ENCODE results near the gene TUBB3. TPM values are rescaled to one million over a fixed set of nuclear protein-coding genes. Genes with fewer than 3 reads are reported as not detected.

The TUBB3 gene
- total and polyA plus RNA-seq, 9 of the 15 experiments (the other 6 are each of a cell fraction or from before 2014, with no cell fraction given) = 0.18 to 12.5 (median 5.0) TPM

DNA sequence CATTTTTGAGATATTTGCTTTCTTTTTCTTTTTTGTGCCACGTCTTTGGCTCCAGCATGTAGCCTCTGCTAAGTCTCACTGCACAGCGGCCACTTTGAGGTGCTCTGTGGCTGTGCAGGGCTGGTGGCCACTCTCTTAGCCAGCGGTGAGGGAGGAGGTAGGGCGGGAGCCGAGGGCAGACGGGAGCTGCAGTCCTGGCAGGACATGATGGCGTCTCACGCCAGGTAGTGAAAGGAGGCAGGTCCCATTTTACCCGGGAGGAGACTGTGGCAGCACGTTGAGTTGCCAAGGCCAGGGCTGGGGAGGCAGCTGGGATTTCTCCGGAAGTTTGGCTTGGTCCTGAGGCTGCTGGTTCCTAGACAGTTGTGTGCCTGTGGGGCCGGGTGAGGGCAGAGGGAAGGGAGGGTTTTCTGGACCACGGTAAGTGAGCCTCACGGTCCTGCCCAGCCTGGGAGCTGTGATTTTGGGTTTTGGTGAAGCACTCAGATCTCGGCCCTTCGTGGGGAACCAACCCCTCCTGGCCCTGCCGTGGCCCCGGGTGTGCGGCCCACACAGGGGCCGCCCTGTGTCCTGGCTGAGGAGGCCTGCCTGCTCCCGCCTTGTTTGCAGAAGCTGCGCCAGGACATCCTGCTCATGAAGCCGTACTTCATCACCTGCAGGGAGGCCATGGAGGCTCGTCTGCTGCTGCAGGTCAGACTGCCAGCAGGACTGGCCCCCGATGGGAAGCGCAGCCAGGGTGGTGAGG, 39.8 kb downstream of the TUBB3 start:
- POLR2A ChIA-PET = interaction anchor here (0.9 to 4.0 kb wide), 2 partner anchors 8 kb away, joined by 3 to 17 read pairs; no protein-coding TSS in a partner anchor
- CTCF ChIA-PET (ENCODE audit: low intra/inter-chr PET ratio) = no interaction called here
- FAIRE-seq (no peak), ATAC-seq (no peak), DNase-seq (ENCODE audit: extremely low read depth in 1 of 4, low spot score in 3 of 4) (no peak)
- Histone ChIP-seq H4K20me1 (replicated peaks; ENCODE audit: control insufficient read depth, insufficient read depth, low read length) (0 out of 2 replicates have a peak, but pooled peaks cover 4% of the 10 kb centered on the region), H3K9ac (ENCODE audit: insufficient read depth in 1 of 2, low read depth in 2 of 2, low read length in 2 of 2) (peak overlapping the region in 1 of 2 experiments; percentile 31; a peak in 1 of 4 replicates), H3K36me3 (ENCODE audit: control insufficient read depth, insufficient read depth, low read length) (peaks cover 47% of the 10 kb centered on the region), H3K4me3 (no peak overlapping the region), H3K27ac (ENCODE audit: extremely low read depth, low read depth, low read length) (no peak overlapping the region), H3K9me3 (replicated peaks; ENCODE audit: control insufficient read depth, insufficient read depth, low read depth, low read length) (no peaks in the 10 kb centered on the region), H3K9me1 (ENCODE audit: control insufficient read depth, insufficient read depth, low read length) (no peaks in the 10 kb centered on the region), H3K27me3 (ENCODE audit: control insufficient read depth in 2 of 2, insufficient read depth in 2 of 2, low read length in 2 of 2) (no peaks in the 10 kb centered on the region), H3K4me2 (ENCODE audit: insufficient read depth, low read length) (no peak overlapping the region), H2AFZ (ENCODE audit: low read depth, low read length) (no peak overlapping the region), H3K4me1 (replicated peaks in 1 of 2; ENCODE audit: control insufficient read depth in 2 of 2, insufficient read depth in 2 of 2, low read length in 2 of 2) (peaks cover 0 to 25% of the 10 kb centered on the region in 2 experiments; a peak in 2 of 5 replicates), H3K79me2 (ENCODE audit: control insufficient read depth, insufficient read depth, low read length) (no peaks in the 10 kb centered on the region)
- intact Hi-C loops (cut with micrococcal nuclease) = no loop called here
- BruUV-seq (replicated peaks) = no TSS peak
- WGBS (ENCODE audit: insufficient coverage, low coverage, missing lambda C conversion rate) = 82% methylated on average over 25 of the region's 26 CpGs
- TF ChIP-seq POLR2G (IDR thresholded peaks at IDR 0.05; ENCODE audit: low read depth, low read length) (peak; percentile 19; the same call in 1 of the 2 replicates), ZNF445 (CRISPR knock-in tag; IDR thresholded peaks at IDR 0.05; ENCODE audit: low read depth) (no peak)
- in situ Hi-C loops (cut with MboI) = no loop called here

DNA sequence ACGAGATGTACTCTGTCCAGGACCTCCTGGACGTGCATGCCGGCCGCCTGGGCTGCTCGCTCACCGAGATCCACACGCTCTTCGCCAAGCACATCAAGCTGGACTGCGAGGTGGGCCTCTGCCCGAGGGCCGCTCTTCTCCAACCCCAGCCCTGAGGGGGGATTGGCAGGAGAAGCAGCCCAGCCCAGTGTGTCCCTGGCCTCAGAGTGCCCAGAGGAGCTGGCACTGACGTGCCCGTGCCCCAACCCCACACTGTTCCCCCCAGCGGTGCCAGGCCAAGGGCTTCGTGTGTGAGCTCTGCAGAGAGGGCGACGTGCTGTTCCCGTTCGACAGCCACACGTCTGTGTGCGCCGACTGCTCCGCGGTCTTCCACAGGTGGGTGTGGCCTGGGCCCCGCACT, 41.1 kb downstream of the TUBB3 start:
- in situ Hi-C loops (cut with MboI) (no loop called here), intact Hi-C loops (cut with micrococcal nuclease) (no loop called here)
- CTCF ChIA-PET (ENCODE audit: low intra/inter-chr PET ratio) = no interaction called here
- no peak overlapping the region for H2AFZ ChIP-seq (ENCODE audit: low read depth, low read length)
- H3K4me3 ChIP-seq = no peak overlapping the region
- H3K9me1 ChIP-seq (ENCODE audit: control insufficient read depth, insufficient read depth, low read length) = no peaks in the 10 kb centered on the region
- no peak overlapping the region for H3K9ac ChIP-seq (ENCODE audit: insufficient read depth in 1 of 2, low read depth in 2 of 2, low read length in 2 of 2)
- no peaks in the 10 kb centered on the region for H3K9me3 ChIP-seq (replicated peaks; ENCODE audit: control insufficient read depth, insufficient read depth, low read depth, low read length)
- BruUV-seq (replicated peaks) = no TSS peak
- no peak for ATAC-seq
- peaks cover 41% of the 10 kb centered on the region for H3K36me3 ChIP-seq (ENCODE audit: control insufficient read depth, insufficient read depth, low read length)
- H3K4me1 ChIP-seq (replicated peaks in 1 of 2; ENCODE audit: control insufficient read depth in 2 of 2, insufficient read depth in 2 of 2, low read length in 2 of 2) = peaks cover 0 to 25% of the 10 kb centered on the region in 2 experiments; a peak in 2 of 5 replicates
- POLR2A ChIA-PET = interaction anchor here (0.9 to 2.5 kb wide), 4 partner anchors 9 to 10 kb away, joined by 3 to 11 read pairs (median 3); no protein-coding TSS in a partner anchor
- H3K4me2 ChIP-seq (ENCODE audit: insufficient read depth, low read length) = no peak overlapping the region
- no peak for FAIRE-seq
- no peaks in the 10 kb centered on the region for H3K27me3 ChIP-seq (ENCODE audit: control insufficient read depth in 2 of 2, insufficient read depth in 2 of 2, low read length in 2 of 2)
- 90% methylated on average over 19 of the region's 25 CpGs for WGBS (ENCODE audit: insufficient coverage, low coverage, missing lambda C conversion rate)
- H3K27ac ChIP-seq (ENCODE audit: extremely low read depth, low read depth, low read length) = no peak overlapping the region
- DNase-seq (ENCODE audit: extremely low read depth in 1 of 4, low spot score in 3 of 4) = no peak
- H4K20me1 ChIP-seq (replicated peaks; ENCODE audit: control insufficient read depth, insufficient read depth, low read length) = 0 out of 2 replicates have a peak, but pooled peaks cover 4% of the 10 kb centered on the region
- peaks cover under 1% of the 10 kb centered on the region; the same call in 1 of the 3 replicates for H3K79me2 ChIP-seq (ENCODE audit: control insufficient read depth, insufficient read depth, low read length)
- TF ChIP-seq POLR3A (IDR thresholded peaks at IDR 0.05; ENCODE audit: borderline replicate concordance, extremely low read depth, insufficient read depth, insufficient read length) = no peak
- TF ChIP-seq CBX2 (IDR thresholded peaks at IDR 0.05; ENCODE audit: insufficient read depth, low read length, poor library complexity, severe bottlenecking) = no peak
- no peak for TF ChIP-seq PTBP1 (IDR thresholded peaks at IDR 0.05; ENCODE audit: low read depth, low read length)
- TF ChIP-seq, protein P1, sequence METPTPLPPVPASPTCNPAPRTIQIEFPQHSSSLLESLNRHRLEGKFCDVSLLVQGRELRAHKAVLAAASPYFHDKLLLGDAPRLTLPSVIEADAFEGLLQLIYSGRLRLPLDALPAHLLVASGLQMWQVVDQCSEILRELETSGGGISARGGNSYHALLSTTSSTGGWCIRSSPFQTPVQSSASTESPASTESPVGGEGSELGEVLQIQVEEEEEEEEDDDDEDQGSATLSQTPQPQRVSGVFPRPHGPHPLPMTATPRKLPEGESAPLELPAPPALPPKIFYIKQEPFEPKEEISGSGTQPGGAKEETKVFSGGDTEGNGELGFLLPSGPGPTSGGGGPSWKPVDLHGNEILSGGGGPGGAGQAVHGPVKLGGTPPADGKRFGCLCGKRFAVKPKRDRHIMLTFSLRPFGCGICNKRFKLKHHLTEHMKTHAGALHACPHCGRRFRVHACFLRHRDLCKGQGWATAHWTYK (CRISPR knock-in tag; IDR thresholded peaks at IDR 0.05) = no peak
- no peak for TF ChIP-seq ZBTB1 (CRISPR knock-in tag; IDR thresholded peaks at IDR 0.05; ENCODE audit: borderline replicate concordance, low read depth)

Data from K562 (cell line).